Measurements from ENCODE around the gene SLC9A9.

- TF ChIP-seq, protein P1, sequence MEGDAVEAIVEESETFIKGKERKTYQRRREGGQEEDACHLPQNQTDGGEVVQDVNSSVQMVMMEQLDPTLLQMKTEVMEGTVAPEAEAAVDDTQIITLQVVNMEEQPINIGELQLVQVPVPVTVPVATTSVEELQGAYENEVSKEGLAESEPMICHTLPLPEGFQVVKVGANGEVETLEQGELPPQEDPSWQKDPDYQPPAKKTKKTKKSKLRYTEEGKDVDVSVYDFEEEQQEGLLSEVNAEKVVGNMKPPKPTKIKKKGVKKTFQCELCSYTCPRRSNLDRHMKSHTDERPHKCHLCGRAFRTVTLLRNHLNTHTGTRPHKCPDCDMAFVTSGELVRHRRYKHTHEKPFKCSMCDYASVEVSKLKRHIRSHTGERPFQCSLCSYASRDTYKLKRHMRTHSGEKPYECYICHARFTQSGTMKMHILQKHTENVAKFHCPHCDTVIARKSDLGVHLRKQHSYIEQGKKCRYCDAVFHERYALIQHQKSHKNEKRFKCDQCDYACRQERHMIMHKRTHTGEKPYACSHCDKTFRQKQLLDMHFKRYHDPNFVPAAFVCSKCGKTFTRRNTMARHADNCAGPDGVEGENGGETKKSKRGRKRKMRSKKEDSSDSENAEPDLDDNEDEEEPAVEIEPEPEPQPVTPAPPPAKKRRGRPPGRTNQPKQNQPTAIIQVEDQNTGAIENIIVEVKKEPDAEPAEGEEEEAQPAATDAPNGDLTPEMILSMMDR (IDR thresholded peaks at IDR 0.05): no peak
- TF ChIP-seq POLR2A (IDR thresholded peaks at IDR 0.05): no peak
These were observed 94.2 kb downstream of the SLC9A9 start for GRCh38 chr3:143754090-143754489.
